Measurements from ENCODE around the gene MAP3K4.

Gene MAP3K4

DNA sequence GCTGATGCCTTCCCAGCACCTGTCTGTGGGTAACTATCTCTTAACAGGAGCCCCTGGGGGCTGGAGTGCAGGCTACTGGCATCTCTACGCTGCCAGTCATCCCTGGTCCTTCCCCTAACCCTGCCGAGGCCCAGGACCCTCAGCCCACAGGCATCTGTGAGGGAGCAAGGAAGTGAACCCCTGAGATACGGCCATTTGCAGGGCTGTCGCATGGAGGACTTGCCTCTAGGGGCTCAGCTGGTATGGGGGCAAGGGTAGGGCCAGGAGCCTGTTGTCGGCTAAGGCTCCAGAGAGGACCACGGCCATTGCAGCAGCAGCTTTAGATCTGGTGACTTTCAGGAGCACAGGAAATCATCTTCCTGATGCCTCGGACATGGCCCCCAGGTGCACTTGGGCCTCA lies 49.7 kb downstream of the MAP3K4 start:
- no peak for DNase-seq

DNA sequence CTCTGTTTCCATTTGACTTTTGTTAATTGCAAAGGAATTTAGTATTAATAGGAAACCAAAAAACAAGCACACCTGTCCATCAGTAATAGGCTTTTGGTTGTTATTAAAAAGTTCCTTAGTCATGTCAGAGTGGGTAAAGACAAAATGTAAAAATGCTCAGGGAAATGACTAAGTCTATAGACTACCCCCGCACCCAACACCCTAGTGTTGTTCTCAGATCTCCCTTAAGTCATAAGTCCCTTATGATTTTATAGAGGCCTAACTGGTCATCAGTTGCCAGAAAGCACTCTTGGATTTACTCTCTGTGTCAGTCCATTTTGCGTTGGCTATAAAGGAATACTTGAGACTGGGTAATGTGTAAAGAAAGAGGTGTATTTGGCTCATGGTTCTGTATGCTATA lies 52.8 kb downstream of the MAP3K4 start:
- no peak for DNase-seq

DNA sequence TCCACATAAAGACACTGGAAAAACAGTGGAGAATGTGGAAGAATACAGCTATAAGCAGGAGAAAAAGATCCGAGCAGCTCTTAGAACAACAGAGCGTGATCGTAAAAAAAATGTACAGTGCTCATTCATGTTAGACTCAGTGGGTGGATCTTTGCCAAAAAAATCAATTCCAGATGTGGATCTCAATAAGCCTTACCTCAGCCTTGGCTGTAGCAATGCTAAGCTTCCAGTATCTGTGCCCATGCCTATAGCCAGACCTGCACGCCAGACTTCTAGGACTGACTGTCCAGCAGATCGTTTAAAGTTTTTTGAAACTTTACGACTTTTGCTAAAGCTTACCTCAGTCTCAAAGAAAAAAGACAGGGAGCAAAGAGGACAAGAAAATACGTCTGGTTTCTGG lies 57.1 kb downstream of the MAP3K4 start:
- DNase-seq: no peak

DNA sequence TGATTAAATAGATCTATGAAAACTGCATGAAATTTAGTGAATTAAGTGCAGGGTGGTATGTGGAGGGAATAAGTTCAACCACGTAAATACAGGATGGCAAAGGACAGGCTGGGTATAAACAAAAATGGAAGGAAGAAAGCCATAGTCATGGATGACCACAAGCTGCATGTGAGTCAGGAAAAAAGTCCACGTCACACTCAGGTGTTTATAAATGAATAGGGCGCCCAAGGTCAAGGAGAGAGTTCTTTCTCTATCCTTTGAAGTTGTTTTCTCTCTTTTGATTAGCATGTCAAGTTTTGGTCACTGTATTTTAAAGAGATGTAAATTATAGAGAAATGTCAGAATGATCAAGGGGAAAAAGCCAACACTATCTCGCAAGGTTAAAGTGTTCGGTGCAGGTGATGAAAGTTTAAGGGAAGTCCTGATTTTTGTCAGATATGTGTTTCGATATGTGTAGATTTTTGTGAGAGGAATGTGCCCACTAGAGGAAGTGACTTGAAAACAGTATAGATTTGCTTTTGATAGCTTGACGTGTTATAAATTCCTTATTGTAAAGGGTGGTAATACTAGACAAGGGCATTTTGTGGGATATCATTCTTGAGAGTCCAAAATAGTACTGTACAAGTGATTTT lies 58.7 kb downstream of the MAP3K4 start:
- no peak for DNase-seq

DNA sequence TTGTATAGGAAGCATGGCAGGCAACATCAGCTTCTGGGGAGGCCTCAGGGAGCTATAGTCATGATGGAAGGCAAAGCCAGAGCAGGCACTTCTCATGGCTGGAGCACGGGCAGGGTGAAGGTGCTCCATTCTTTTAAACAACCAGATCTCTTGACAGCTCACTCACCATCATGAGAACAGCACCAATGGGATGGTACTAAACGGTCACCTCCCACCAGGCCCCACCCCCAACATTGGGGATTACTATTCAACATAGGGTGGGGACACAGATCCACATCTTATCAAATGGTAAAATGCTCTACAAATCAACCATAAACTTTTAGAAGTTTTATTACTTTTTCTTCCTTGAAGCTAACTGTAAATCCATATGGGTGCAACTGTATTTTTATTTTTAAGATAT lies 61.5 kb downstream of the MAP3K4 start:
- DNase-seq: no peak

DNA sequence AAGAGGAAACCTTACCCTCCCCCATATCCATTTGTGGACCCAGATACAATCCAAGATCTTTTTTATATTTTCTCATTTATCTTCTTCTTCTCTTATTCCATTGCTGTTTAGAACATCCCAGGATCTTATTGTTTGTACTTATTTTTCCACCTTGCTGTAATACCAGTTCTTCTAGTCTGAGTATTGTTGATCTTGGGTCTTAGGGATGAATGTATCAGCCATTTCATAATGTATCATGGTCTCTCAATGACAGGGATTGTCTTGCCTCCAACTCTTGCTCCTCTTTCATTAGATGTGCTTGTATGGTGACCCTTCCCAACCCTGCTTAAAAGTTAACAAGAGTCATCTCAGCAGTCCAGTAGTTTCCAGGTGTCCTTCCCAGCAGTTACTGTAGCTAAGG lies 63.3 kb downstream of the MAP3K4 start:
- no peak for DNase-seq

DNA sequence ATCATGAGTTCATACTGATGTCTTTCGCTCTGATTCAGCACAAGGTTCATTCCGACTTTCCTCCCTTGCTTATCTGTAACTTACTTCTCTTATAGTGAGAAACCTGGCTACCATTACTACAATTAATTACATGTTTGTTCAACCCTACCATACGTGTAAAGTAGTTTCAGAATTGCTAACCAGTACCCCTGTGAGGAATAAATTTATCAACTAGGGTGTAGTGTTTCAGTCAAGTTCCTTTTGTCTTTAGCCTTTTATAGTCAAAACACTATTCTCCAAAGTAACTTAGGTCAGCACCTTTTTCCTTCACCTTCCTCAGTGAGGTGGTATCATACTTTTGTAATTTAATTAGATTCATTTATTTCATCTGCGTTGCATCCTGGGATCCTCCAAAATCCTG lies 64.9 kb downstream of the MAP3K4 start:
- no peak for DNase-seq

DNA sequence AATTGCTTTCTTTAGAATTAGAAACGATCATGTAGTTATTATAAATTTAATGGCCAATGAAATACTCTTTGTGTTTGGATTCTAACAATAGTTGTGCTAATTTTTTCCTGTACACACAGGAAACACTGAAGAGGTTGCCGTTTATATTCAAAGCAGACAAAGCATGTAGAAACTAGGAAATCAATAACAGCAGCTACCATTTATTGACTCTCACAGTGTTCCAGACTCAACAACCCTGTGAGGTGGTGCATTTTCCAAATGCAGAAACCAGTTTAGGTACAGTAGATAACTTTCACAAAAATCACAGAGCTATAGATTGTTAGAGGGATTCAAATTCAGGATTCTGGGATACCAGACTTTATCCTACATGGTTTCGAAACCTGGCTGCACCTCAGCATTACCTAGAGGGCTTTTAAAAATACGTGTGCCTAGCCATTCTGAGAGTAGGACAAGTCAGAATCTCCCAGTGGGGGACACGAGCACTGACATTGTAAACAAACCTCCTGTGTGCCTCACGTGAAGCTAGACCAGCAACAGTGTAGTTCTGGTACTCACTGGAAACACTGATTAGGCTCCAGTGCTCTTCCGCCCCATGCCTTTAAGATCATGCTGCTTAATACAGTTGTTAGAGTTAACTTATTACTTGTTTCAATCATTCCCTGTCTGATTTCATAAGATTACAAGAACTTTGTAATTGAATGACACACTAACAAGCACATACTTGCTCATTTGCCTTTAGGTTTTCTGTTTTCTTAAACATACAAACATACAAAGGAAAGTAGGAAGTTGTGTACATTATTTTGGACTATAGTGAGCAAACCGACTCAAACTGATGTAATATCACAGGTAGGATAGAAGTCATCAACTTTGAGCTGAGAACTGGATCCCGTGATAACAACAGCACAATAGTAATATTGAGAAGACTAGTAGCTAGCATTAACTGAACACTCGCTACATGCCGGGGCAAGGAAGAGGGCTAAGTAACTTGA lies 65.8 kb downstream of the MAP3K4 start:
- no peak for DNase-seq

DNA sequence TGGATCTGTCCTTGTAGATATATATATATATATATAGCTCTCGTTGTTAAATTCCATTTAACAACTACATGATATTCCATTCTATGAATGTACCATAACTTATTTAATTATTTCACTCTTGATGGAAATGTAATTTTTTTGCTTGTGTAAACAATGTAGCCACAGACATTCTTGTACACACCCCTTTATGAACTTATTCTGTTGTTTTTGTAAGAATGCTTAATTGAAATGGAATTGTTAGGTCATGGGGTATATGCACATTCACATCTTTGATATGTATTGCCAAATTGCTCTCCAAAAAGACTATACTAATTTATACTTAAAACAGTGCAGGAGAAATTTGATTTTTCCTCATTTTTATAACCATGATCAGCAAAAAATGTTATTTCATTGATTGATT lies 67.2 kb downstream of the MAP3K4 start:
- DNase-seq: no peak

DNA sequence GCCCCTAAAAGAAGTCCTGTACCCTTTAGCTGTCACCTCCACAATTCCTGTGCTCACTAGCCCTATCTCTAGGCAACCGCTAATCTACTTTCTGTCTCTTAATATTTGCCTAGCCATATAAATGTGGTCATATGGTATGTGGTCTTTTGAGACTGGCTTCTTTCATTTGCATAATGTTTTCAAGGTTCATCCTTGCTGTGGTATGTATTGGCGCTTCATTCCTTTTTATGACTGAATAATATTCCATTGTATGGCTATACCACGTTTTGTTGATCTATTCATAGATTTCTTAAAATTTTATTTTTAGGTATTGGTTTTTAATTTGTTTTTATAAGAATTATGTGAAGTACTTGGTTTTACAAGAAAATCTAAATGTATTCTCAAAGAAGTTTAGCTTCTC lies 70.0 kb downstream of the MAP3K4 start:
- no peak for DNase-seq

DNA sequence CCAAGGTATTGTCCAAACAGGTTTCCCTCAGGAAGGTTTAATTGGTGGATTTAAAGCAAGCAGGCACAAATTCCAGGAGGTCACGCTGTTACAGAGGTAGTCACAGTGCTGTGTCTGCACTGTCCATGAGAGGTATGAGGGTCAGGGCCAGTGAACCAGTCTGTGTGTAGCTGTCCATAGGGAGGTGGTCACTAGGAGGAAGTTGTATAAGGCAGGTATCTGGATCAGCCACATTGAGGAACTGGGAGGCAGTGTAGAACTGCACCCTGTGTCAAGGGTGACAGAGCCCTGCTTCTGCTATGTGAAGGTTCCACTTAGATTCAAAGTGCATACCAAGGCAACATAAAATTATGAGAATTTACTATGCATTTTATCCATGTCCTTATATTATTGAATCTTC lies 73.3 kb downstream of the MAP3K4 start:
- no peak for DNase-seq

DNA sequence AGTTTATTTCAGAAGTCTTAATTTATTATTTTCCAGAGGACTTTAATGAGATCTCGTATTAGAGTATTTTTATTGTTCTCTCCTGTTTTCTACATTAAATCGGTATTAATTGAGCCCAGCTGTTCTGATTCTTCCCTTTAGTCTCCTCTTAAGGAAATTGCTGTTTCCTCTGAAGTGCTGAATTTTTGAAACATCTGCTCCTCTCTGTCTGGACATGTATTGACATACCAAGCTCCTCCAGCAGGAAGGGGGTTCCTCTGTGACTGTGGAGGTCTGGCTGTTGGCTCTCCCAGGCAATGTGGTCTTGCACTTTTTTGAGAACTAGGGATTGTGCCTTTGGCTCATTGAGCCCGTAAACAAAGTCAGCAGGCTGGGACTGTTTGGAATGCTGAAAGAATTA lies 74.9 kb downstream of the MAP3K4 start:
- no peak for DNase-seq

DNA sequence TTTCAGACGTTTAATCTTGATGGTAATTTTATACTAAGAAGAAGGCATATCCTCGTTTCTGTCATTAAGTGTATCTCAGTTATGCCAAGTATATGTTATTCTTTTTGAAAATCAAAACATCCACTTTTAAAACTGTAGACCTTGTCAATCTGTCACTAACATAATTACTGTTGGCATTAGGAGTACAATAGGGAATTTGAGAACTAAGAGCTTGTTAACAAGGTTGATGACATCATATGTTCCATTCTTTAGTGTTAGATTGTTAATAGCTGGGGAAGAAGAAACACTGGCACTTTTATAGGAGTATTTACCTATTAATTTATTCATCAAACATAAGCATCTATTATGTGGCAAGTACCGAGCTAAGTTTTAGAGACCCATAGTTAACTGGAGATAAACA lies 76.2 kb downstream of the MAP3K4 start:
- no peak for DNase-seq

DNA sequence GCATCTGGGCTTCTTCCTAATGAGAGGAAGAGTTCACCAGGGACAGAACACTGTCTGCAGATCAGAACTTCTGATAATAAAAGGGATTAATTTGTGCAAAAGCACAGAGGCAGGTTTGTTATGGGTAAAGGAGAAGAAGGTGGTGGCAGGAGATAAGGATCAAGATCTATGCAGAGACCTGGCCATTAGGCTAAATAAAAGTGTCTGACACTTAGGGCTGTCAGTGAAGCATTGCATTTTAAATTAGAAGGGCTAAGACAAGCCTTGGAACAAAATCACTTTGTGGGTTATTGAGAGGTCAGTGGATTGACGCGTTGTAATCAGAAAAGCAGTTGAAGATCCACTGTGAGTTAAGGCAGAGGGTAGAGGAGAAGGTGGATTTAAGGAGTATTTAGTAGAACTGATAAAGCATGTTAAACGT lies 76.8 kb downstream of the MAP3K4 start:
- DNase-seq: no peak

DNA sequence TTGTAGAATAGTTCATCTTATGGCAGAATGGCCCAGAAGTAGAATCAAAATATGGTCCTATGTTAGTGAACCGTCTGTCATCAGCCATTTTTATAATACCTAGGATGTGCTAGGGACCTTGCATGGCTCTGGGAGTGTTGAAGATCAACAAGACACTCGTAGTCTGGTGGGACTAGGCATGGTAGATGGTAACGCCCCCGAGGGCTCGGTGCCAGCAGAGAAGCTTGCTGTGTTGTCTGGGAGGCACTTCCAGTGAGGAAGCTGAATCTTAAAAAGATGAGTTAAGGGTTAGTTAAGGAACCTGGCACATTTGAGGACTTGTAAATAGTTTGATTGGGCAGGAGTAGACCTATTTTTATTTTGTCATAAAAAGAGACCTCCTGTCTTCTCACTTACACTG lies 82.4 kb downstream of the MAP3K4 start:
- no peak for DNase-seq

DNA sequence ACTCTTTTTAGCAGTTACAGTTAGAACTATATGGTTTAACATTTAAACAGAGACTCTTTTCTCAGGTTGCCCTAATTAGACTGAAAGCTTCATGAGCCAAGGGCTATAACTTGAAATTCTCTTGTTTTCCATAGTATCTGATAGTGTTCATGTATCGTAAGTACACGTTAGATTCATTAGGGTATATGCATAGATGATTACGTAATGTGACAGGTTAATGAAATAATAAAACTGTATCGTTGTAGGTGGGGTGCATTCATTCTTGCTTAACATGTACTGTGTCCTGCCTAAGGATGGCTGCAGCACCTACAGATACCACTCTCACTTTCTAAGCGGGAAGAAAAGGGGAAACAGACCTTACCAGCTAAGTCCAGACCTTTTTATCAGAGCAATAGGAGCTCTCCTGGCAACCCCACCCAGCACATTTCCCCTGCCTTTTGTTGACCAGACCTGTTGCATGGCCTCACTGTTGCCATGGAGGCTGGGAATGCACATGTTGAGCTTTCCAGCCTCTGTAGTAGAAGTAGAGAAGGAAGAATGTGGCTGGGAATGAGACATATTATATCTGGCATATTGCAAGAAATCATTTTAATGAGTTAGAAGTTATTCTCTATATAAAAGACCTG lies 83.0 kb downstream of the MAP3K4 start:
- no peak for DNase-seq

DNA sequence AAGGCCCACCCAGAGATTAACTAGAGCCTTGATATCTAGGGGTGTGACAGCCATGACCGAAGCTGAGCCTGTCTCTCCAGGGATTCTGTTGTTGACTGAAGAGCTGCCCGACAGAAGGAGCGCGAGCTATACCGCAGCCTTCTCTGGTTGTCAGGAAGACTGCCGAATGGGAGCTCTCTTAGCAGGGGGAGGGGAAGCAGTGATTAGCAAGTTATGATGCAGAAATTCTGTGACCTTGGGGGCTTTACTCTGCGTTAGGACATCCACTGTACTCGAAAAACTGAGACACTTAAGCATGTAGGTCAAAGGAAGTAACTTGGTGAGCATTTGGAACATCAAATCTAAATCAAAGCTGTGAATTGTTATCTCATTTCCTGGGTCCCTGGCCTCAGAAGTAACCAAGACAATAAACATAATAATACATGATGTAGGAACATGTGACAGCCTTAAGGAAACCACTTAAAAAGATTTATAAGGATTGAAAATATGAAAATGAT lies 84.7 kb downstream of the MAP3K4 start:
- DNase-seq: no peak

DNA sequence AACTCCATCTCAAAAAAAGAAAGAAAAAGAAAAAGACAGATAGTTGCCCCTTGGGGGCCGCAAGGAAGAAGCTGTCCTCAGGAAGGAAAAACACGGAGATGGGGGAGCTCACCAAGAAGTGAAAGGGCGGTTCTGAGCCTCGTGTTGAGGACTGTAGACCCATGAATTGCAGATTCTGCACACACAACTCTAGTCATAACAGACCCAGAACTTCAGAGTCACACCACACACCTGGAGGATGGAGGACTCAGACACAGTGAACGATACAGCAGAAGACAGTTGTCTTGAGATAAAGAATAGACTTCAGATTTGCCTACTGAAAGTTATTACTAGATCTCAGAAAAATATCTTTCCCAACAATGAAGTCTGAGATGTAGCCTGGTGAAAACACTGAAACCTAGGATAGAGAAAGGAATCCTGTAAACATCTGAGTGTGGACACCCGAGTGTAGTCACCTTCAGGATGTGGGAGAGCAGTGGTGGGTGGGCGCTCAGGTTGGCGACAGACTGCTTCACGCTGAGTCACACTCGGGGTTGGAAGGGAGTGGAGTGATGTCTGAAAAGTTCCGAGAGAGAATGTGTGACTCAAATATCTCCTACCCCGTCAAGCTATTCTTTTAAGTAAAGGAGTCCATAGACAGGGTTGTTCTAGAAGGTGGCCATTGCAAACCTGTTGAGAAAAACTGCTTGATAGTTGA lies 88.1 kb downstream of the MAP3K4 start:
- DNase-seq: no peak

DNA sequence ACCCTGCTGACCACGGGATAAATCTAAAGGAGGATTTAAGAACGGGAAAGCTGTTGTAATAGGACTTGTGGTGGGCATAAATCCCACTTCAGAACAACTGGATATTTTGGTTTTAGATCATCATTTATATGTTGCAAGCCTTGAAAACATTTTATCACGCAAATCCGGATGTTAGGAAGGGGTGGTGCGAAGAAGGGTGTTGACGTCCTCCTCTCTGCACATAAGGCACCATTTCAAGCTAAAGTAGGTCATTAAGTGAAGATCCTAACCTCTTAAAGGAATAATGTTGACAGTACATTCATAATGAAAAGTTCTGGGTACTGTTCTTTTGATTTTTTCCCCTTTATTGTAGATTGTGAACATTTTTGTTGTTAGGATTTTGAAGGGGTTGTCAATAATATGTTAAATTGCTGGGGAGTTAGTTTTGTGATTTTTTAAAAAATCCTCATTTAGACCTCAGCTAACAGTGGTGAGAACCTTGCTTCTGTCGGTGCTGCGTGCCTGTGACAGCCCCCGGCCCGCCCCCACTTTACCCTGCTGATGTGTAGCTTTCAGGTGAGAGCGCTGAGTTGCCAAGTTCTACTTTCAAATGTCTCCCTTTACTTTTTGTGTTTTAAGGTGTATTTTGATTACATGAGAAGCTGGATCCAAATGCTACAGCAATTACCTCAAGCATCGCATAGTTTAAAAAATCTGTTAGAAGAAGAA lies 88.8 kb downstream of the MAP3K4 start:
- no peak for DNase-seq

DNA sequence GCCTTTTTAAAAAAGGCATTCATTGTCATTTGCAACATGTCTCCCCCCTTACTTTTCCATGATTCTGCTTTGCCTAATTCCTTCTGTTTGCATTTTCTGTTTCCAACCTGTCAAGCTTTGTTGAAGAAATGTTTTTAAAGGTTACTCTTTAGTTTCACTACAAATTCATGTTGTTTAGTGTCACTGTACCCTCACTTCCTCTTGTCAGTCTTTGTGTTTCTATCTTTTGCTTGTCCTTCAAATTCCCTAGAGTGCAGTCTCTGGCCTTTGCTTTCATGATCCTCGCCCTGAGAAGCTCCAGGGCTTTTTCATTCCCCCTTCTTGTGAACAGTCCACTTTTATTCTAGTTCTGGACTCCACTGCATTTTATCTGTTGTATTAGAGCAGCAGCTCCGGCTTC lies 90.6 kb downstream of the MAP3K4 start:
- DNase-seq: no peak

DNA sequence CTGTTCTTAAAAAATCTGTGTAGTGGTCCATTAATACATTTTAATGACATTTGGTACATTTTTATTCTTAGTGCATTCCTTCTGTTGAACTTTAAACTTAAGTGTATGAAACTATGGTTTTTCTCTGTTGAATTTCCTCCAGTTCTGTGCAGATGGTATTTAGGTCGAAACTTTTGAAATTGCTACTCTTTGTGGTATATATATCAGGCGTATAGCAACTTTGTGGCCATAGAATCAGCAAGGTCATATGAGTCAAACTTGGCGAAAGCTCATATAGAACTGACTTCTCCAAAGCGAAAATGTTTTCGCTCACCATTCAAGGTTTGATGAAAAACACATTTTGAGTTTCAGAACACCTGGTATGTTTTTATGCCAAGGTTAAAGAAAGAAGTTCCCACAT lies 93.7 kb downstream of the MAP3K4 start:
- no peak for DNase-seq

DNA sequence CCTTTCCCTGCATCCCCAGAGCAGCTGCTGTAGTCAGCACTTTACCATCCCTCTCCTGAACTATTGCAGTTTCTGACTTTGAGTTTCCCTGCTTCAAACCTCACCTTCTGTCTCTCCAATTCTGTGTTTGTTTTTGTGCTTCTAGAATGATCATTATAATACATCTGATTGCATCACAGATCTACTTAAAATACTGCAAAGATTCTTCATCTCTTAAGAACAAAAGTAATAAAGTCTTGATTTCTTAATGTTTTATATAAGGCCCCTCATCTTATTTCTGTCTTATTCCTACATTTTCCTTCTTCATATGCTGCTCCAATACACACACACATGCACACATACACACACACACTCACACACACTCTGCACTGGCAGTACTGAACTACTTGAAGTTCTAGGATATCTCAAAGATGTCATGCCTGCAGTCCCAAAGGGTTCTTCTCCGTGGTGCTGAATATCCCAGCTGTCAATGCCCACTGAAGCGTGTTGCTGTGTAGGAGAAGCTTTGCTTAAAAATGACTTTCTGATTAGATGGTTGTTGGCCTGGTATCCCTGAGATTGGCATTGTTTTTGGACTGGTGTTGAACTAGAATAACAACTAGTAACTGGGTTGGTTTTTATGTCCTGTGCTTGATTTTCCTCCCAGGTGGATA lies 97.2 kb downstream of the MAP3K4 start:
- no peak for DNase-seq
